Measurements from ENCODE around the gene JPT2. TPM values are rescaled to one million over a fixed set of nuclear protein-coding genes. Genes with fewer than 3 reads are reported as not detected.
A peak's percentile ranks its signal among the peaks of the same experiment; 100 is the strongest.

JPT2 gene
- total and polyA plus RNA-seq, 8 donors = 64.8 to 79.5 (median 72.3) TPM

DNA sequence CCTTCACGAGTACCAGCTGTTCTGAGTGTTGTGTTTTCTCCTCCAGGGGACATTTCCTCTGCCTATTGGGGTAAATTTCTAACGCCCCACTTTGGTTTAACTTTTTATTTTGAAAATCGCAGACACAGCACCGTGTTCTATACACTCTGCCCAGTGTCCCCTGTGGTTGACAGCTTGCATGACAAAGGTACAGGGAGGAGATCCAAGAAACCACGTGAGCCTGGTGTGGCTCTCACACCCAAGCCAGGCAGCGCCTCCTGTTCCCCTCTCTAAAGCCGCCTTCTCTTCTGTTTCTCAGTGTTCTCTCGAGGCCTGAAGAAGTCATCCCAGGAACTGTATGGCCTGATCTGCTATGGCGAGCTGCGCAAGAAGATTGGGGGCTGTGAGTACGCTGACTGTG lies 40.6 kb upstream of the JPT2 start:
- Histone ChIP-seq H3K9me3 (no peaks in the 10 kb centered on the region), H3K36me3 (peaks cover 0 to 99% of the 10 kb centered on the region in 2 donors), H3K27me3 (no peaks in the 10 kb centered on the region), H3K27ac (no peak overlapping the region), H3K4me3 (no peak overlapping the region), H3K4me1 (peaks cover 0 to 5% of the 10 kb centered on the region in 2 donors)
- intact Hi-C loops (cut with DNase I) = no loop called here
- DNase-seq = no peak
- no peak for ATAC-seq
- TF ChIP-seq CTCF (IDR thresholded peaks at IDR 0.05) = no peak

- TF ChIP-seq CTCF (IDR thresholded peaks at IDR 0.05) = no peak
- Histone ChIP-seq H3K4me3 (no peak overlapping the region), H3K27ac (no peak overlapping the region), H3K4me1 (peaks cover 0 to 5% of the 10 kb centered on the region in 2 donors), H3K27me3 (no peaks in the 10 kb centered on the region), H3K9me3 (no peaks in the 10 kb centered on the region), H3K36me3 (peaks cover 0 to 99% of the 10 kb centered on the region in 2 donors)
- no peak for ATAC-seq
- DNase-seq = no peak
- intact Hi-C loops (cut with DNase I) = no loop called here
These were observed 39.3 kb upstream of the JPT2 start for GRCh38 chr16:1638757-1639156.

GRCh38 chr16:1639282-1639681 lies 38.8 kb upstream of the JPT2 start:
- peak overlapping the region in 1 of 2 donors; percentile 33 for H3K27ac ChIP-seq
- TF ChIP-seq CTCF (IDR thresholded peaks at IDR 0.05) = no peak

DNA sequence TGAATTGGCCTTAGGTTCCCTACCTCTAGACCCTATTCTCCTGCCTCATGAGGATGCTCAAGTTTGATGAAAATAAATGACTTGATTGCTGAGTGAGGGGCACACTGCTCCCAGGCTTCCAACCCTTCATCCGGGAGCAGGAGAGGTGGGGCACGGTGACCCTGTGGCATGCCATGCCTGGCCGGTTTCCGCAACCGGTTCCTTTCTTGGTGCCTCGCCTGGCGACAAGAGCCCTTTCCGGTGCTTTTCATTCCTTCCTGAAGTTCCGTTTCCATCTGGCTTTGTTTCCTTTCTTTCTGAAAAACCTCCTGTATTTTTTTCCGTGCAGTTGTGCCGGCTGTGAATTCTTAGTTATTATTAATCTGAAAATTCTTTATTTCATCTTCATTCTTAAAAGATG lies 38.2 kb upstream of the JPT2 start:
- DNase-seq = no peak
- H3K27ac ChIP-seq = peak overlapping the region in 1 of 2 donors; percentile 33
- intact Hi-C loops (cut with DNase I) = no loop called here
- no peaks in the 10 kb centered on the region for H3K27me3 ChIP-seq
- no peak for TF ChIP-seq CTCF (IDR thresholded peaks at IDR 0.05)
- no peak for ATAC-seq
- peaks cover 0 to 97% of the 10 kb centered on the region in 2 donors for H3K36me3 ChIP-seq
- H3K9me3 ChIP-seq = no peaks in the 10 kb centered on the region
- peaks cover 0 to 5% of the 10 kb centered on the region in 2 donors for H3K4me1 ChIP-seq
- H3K4me3 ChIP-seq = no peak overlapping the region

More at GRCh38 chr16:1639282-1639681, 38.8 kb upstream of the JPT2 start:
- H3K9me3 ChIP-seq = no peaks in the 10 kb centered on the region
- DNase-seq (no peak), ATAC-seq (no peak)
- H3K4me1 ChIP-seq = peaks cover 0 to 5% of the 10 kb centered on the region in 2 donors
- H3K27me3 ChIP-seq = no peaks in the 10 kb centered on the region
- intact Hi-C loops (cut with DNase I) = no loop called here
- peaks cover 0 to 99% of the 10 kb centered on the region in 2 donors for H3K36me3 ChIP-seq
- no peak overlapping the region for H3K4me3 ChIP-seq

- intact Hi-C loops (cut with DNase I) = no loop called here
- Histone ChIP-seq H3K4me3 (no peak overlapping the region), H3K27ac (peak overlapping the region in 1 of 2 donors; percentile 33), H3K9me3 (no peaks in the 10 kb centered on the region), H3K27me3 (no peaks in the 10 kb centered on the region), H3K4me1 (peaks cover 0 to 5% of the 10 kb centered on the region in 2 donors), H3K36me3 (peaks cover 0 to 96% of the 10 kb centered on the region in 2 donors)
- ATAC-seq = no peak
- no peak for DNase-seq
- TF ChIP-seq CTCF (IDR thresholded peaks at IDR 0.05) = no peak
These were observed 37.7 kb upstream of the JPT2 start for GRCh38 chr16:1640261-1640941.

All from left lung (tissue), 10 donors.